B cell (primary cell): ENCODE results near the gene DENND1A.

Experiments
- EZH2 ChIP-seq: IDR thresholded peaks from 2 replicates; pipeline ENCODE4 v1.6.1; 2012; ENCODE audit warnings: borderline replicate concordance, low read depth, mild to moderate bottlenecking, moderate library complexity, low read length; ENCODE audit not compliant: insufficient read depth, poor library complexity, severe bottlenecking
- TF ChIP-seq, protein P1 (sequence below): fragments of 200-600 bp; IDR thresholded peaks from one replicate; pipeline ENCODE4 v1.8.0; 2022; ENCODE audit warnings: antibody characterized with exemption, mild to moderate bottlenecking

DNA sequence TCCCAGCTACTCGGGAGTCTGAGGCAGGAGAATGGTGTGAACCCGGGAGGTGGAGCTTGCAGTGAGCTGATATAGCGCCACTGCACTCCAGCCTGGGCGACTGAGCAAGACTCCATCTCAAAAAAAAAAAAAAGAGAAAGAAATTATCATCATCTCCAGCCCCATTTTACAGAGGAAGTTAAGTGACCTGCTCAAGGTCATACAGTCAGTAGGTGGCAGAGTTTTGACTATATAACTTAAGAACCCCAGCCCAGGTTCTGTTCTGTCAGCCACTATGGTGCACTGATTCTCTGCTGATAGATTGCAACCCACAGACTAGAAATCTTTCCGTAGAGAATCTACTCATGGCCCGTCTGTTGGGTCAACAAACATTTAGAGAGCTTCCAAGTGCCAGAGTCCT lies 25.7 kb upstream of the DENND1A start:
- TF ChIP-seq, protein P1, sequence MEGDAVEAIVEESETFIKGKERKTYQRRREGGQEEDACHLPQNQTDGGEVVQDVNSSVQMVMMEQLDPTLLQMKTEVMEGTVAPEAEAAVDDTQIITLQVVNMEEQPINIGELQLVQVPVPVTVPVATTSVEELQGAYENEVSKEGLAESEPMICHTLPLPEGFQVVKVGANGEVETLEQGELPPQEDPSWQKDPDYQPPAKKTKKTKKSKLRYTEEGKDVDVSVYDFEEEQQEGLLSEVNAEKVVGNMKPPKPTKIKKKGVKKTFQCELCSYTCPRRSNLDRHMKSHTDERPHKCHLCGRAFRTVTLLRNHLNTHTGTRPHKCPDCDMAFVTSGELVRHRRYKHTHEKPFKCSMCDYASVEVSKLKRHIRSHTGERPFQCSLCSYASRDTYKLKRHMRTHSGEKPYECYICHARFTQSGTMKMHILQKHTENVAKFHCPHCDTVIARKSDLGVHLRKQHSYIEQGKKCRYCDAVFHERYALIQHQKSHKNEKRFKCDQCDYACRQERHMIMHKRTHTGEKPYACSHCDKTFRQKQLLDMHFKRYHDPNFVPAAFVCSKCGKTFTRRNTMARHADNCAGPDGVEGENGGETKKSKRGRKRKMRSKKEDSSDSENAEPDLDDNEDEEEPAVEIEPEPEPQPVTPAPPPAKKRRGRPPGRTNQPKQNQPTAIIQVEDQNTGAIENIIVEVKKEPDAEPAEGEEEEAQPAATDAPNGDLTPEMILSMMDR: no peak
- TF ChIP-seq EZH2: no peak
